ENCODE results near the gene TOPAZ1.

DNA sequence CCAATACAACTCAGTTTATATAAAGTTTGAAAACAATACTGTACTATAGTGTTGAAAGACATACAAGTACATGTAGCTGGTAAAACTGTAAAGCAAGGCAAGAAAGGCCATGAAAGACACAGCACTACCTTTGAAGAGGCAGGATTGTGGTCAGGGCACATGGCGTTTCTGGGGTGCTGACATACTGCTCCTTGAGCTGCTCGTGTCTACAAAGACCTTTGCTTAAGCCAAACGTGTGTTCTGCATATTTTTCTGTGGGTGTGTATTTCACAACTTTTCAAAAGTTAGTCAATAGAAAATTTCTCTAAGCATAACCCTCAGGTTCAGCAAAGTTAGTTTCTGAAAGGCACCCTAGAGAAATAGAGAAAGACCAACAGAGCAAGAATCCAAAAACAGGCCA lies 14.1 kb upstream of the TOPAZ1 start:
- TF ChIP-seq CTCF (IDR thresholded peaks at IDR 0.05) (no peak), POLR2A (IDR thresholded peaks at IDR 0.05) (no peak)

All from stomach (tissue), 4 donors.